Skeletal muscle tissue (tissue), 4 donors: ENCODE results near the gene AFF3. TPM values are rescaled to one million over a fixed set of nuclear protein-coding genes. Genes with fewer than 3 reads are reported as not detected.
"Not testable (repeated sequence)": the region's sequence is repeated elsewhere in the genome, so short reads cannot be mapped to it uniquely, and the experiment has no call there.

Experiments used
- H3K27ac ChIP-seq: one replicate; pipeline ENCODE4 v1.7.0; 2013; ENCODE audit warnings: mild to moderate bottlenecking, low read depth, low read length, inconsistent platforms
- H3K27me3 ChIP-seq, 3 donors: one replicate each; pipeline ENCODE4 v1.7.0; 2013; ENCODE audit warnings: low read length in 3 of 3; ENCODE audit not compliant: control insufficient read depth in 3 of 3, insufficient read depth in 3 of 3
- H3K36me3 ChIP-seq, 3 donors: one replicate each; pipeline ENCODE4 v1.7.0; 2013; ENCODE audit warnings: low read length in 3 of 3; ENCODE audit not compliant: control insufficient read depth in 3 of 3, insufficient read depth in 3 of 3
- H3K4me1 ChIP-seq, 3 donors: one replicate each; pipeline ENCODE4 v1.7.0; 2013; ENCODE audit warnings: low read length in 3 of 3, mild to moderate bottlenecking in 3 of 3; ENCODE audit not compliant: control insufficient read depth in 3 of 3, insufficient read depth in 3 of 3
- H3K4me3 ChIP-seq, 3 donors: one replicate each; pipeline ENCODE4 v1.7.0; 2013; ENCODE audit warnings: low read length in 3 of 3
- H3K9ac ChIP-seq, 3 donors: one replicate each; pipeline ENCODE4 v1.7.0; 2013; ENCODE audit warnings: low read length in 3 of 3, mild to moderate bottlenecking in 3 of 3, moderate library complexity in 2 of 3, low read depth in 1 of 3
- H3K9me3 ChIP-seq, 3 donors: one replicate each; pipeline ENCODE4 v1.7.0; 2013; ENCODE audit warnings: low read length in 3 of 3; ENCODE audit not compliant: control insufficient read depth in 3 of 3
- total RNA-seq: library from RNA; depleted of rRNA; stranded (reverse); fragments of >200 nt; gene quantifications from one replicate; pipeline ENCODE4 v1.2.3, GENCODE V29; 2014
- donor health status: Osteomylitis.

The AFF3 gene
- total RNA-seq, 1 donor from 2014 or later = 8.4 TPM

- Histone ChIP-seq H3K4me1 (no peaks in the 10 kb centered on the region), H3K9ac (no peak overlapping the region), H3K4me3 (no peak overlapping the region), H3K27me3 (no peaks in the 10 kb centered on the region), H3K9me3 (no peaks in the 10 kb centered on the region), H3K27ac (no peak overlapping the region), H3K36me3 (no peaks in the 10 kb centered on the region)
Measured at GRCh38 chr2:99670768-99671734, 471.3 kb downstream of the AFF3 start.

GRCh38 chr2:99666256-99666655, 476.1 kb downstream of the AFF3 start:
- Histone ChIP-seq H3K4me1 (peaks cover 0 to 11% (median 4%) of the 10 kb centered on the region in 3 donors), H3K9me3 (no peaks in the 10 kb centered on the region), H3K4me3 (no peak overlapping the region), H3K9ac (no peak overlapping the region), H3K27me3 (no peaks in the 10 kb centered on the region), H3K36me3 (no peaks in the 10 kb centered on the region), H3K27ac (no peak overlapping the region)

GRCh38 chr2:99663641-99664040, 478.7 kb downstream of the AFF3 start:
- no peaks in the 10 kb centered on the region for H3K9me3 ChIP-seq
- peaks cover 0 to 11% (median 4%) of the 10 kb centered on the region in 3 donors for H3K4me1 ChIP-seq
- no peaks in the 10 kb centered on the region for H3K36me3 ChIP-seq
- no peak overlapping the region for H3K27ac ChIP-seq
- no peak overlapping the region for H3K4me3 ChIP-seq
- no peaks in the 10 kb centered on the region for H3K27me3 ChIP-seq
- no peak overlapping the region for H3K9ac ChIP-seq

- Histone ChIP-seq H3K27ac (no peak overlapping the region), H3K27me3 (no peaks in the 10 kb centered on the region), H3K4me1 (peaks cover 0 to 15% (median 4%) of the 10 kb centered on the region in 3 donors)
Measured at GRCh38 chr2:99662761-99663341, 479.5 kb downstream of the AFF3 start.

GRCh38 chr2:99661761-99662160, 480.6 kb downstream of the AFF3 start:
- not testable (repeated sequence) for H3K27me3 ChIP-seq, H3K27ac ChIP-seq, H3K9ac ChIP-seq, H3K9me3 ChIP-seq, H3K36me3 ChIP-seq, H3K4me3 ChIP-seq
- H3K4me1 ChIP-seq = peaks cover 0 to 19% (median 4%) of the 10 kb centered on the region in 3 donors

More at GRCh38 chr2:99662761-99663341, 479.5 kb downstream of the AFF3 start:
- Histone ChIP-seq H3K36me3 (no peaks in the 10 kb centered on the region), H3K9ac (no peak overlapping the region), H3K9me3 (no peaks in the 10 kb centered on the region), H3K4me3 (no peak overlapping the region)

GRCh38 chr2:99660616-99661406, 481.6 kb downstream of the AFF3 start:
- no peak overlapping the region for H3K27ac ChIP-seq
- no peaks in the 10 kb centered on the region for H3K27me3 ChIP-seq
- H3K36me3 ChIP-seq = no peaks in the 10 kb centered on the region

GRCh38 chr2:99659874-99660273, 482.5 kb downstream of the AFF3 start:
- no peaks in the 10 kb centered on the region for H3K9me3 ChIP-seq
- no peak overlapping the region for H3K27ac ChIP-seq
- no peak overlapping the region for H3K4me3 ChIP-seq
- H3K27me3 ChIP-seq = no peaks in the 10 kb centered on the region
- H3K9ac ChIP-seq = no peak overlapping the region
- peaks cover 0 to 21% (median 4%) of the 10 kb centered on the region in 3 donors for H3K4me1 ChIP-seq
- H3K36me3 ChIP-seq = no peaks in the 10 kb centered on the region

More at GRCh38 chr2:99660616-99661406, 481.6 kb downstream of the AFF3 start:
- peaks cover 0 to 21% (median 4%) of the 10 kb centered on the region in 3 donors for H3K4me1 ChIP-seq
- H3K4me3 ChIP-seq = no peak overlapping the region
- H3K9me3 ChIP-seq = no peaks in the 10 kb centered on the region
- no peak overlapping the region for H3K9ac ChIP-seq

- Histone ChIP-seq H3K36me3 (no peaks in the 10 kb centered on the region), H3K4me3 (no peak overlapping the region), H3K9ac (no peak overlapping the region), H3K27me3 (no peaks in the 10 kb centered on the region), H3K9me3 (no peaks in the 10 kb centered on the region), H3K27ac (no peak overlapping the region), H3K4me1 (peaks cover 0 to 13% (median 0%) of the 10 kb centered on the region in 3 donors)
Measured at GRCh38 chr2:99657691-99658258, 484.6 kb downstream of the AFF3 start.

GRCh38 chr2:99656994-99657393, 485.4 kb downstream of the AFF3 start:
- Histone ChIP-seq H3K9ac (no peak overlapping the region), H3K4me1 (peaks cover 0 to 9% (median 0%) of the 10 kb centered on the region in 3 donors), H3K36me3 (no peaks in the 10 kb centered on the region), H3K27ac (no peak overlapping the region), H3K9me3 (no peaks in the 10 kb centered on the region), H3K4me3 (no peak overlapping the region), H3K27me3 (no peaks in the 10 kb centered on the region)
